Caco-2 (cell line): ENCODE data around the gene SLC35G3. TPM values are rescaled to one million over a fixed set of nuclear protein-coding genes. Genes with fewer than 3 reads are reported as not detected.
"Not testable (repeated sequence)": the region's sequence is repeated elsewhere in the genome, so short reads cannot be mapped to it uniquely, and the experiment has no call there.

Source experiments
- BruUV-seq: library from RNA; stranded (reverse); fragments of 400-500 nt; replicated peaks from 2 replicates; lab custom pipeline; 2021; lab: Mats Ljungman, UMichigan
- CTCF ChIA-PET: fragments of 300-600 bp; sonication (Branson Sonifier 250); formaldehyde crosslinking; loops from one replicate; lab custom pipeline; 2022; ENCODE audit warnings: antibody characterized with exemption; lab: Charles Lee
- POLR2A ChIA-PET: fragments of 300-600 bp; sonication (Branson Sonifier 250); formaldehyde crosslinking; loops from one replicate; lab custom pipeline; 2022; ENCODE audit warnings: antibody characterized with exemption; lab: Charles Lee
- DNase-seq, 2 experiments: peaks; one replicate each; pipeline versions ENCODE4 v3.0.0 to v3.0.0-alpha.2; 2020 to 2022
- H3K27me3 ChIP-seq: replicated peaks from 2 replicates; pipeline ENCODE4 v1.6.0; 2011; ENCODE audit warnings: low read length; ENCODE audit not compliant: control insufficient read depth, insufficient read depth
- H3K36me3 ChIP-seq: 2 replicates; pipeline ENCODE4 v1.5.1; 2011; ENCODE audit warnings: low read length; ENCODE audit not compliant: control insufficient read depth, insufficient read depth
- H3K4me1 ChIP-seq: fragments of 250-450 bp; sonication (Bioruptor Pico); 2 replicates; pipeline ENCODE4 v1.5.1; 2020; ENCODE audit warnings: mild to moderate bottlenecking
- H3K4me3 ChIP-seq: 2 replicates; pipeline ENCODE4 v1.5.1; 2011; ENCODE audit warnings: low read depth, mild to moderate bottlenecking, control low read depth, low read length
- H3K9me3 ChIP-seq: fragments of 250-450 bp; sonication (Bioruptor Pico); 2 replicates; pipeline ENCODE4 v1.5.1; 2020; ENCODE audit warnings: mild to moderate bottlenecking, moderate library complexity
- H3K27ac Mint-ChIP-seq: one replicate; pipeline ENCODE4 v1.8.0; 2022; ENCODE audit warnings: mixed read lengths; ENCODE audit not compliant: unreplicated experiment
- H3K27me3 Mint-ChIP-seq: one replicate; pipeline ENCODE4 v1.8.0; 2022; ENCODE audit warnings: mixed read lengths; ENCODE audit not compliant: insufficient read depth, unreplicated experiment
- H3K36me3 Mint-ChIP-seq: one replicate; pipeline ENCODE4 v1.8.0; 2022; ENCODE audit warnings: mild to moderate bottlenecking, mixed read lengths; ENCODE audit not compliant: insufficient read depth, unreplicated experiment
- H3K4me1 Mint-ChIP-seq: one replicate; pipeline ENCODE4 v1.8.0; 2022; ENCODE audit warnings: low read depth, mixed read lengths; ENCODE audit not compliant: unreplicated experiment
- H3K4me3 Mint-ChIP-seq: one replicate; pipeline ENCODE4 v1.8.0; 2022; ENCODE audit warnings: mild to moderate bottlenecking, moderate library complexity, mixed read lengths; ENCODE audit not compliant: unreplicated experiment
- H3K9me3 Mint-ChIP-seq: one replicate; pipeline ENCODE4 v1.8.0; 2022; ENCODE audit warnings: mixed read lengths; ENCODE audit not compliant: unreplicated experiment
- intact Hi-C: fragments of 100-400 bp; cut with micrococcal nuclease; formaldehyde crosslinking; loops from one replicate; pipeline ENCODE4 v1.10.0; 2022; ENCODE audit not compliant: unreplicated experiment
- total RNA-seq: library from RNA; stranded (reverse); gene quantifications from 2 replicates; pipeline ENCODE4 v1.2.3, GENCODE V29; 2022
- TF ChIP-seq, protein P1 (sequence below), 2 experiments: fragments of 200-600 bp in 1 of 2; IDR thresholded peaks; 1 replicate in 1 of 2; 2 replicates in 1 of 2; pipeline versions ENCODE4 v1.5.1 to v1.8.0; 2011 to 2022; ENCODE audit warnings: antibody characterized with exemption in 1 of 2, control low read depth in 1 of 2, inconsistent platforms in 1 of 2, low read depth in 1 of 2, low read length in 1 of 2, mild to moderate bottlenecking in 1 of 2, moderate library complexity in 1 of 2; ENCODE audit not compliant: insufficient read depth in 1 of 2, severe bottlenecking in 1 of 2, unreplicated experiment in 1 of 2

The SLC35G3 gene
- total RNA-seq, 1 experiment from 2014 or later: not detected

DNA sequence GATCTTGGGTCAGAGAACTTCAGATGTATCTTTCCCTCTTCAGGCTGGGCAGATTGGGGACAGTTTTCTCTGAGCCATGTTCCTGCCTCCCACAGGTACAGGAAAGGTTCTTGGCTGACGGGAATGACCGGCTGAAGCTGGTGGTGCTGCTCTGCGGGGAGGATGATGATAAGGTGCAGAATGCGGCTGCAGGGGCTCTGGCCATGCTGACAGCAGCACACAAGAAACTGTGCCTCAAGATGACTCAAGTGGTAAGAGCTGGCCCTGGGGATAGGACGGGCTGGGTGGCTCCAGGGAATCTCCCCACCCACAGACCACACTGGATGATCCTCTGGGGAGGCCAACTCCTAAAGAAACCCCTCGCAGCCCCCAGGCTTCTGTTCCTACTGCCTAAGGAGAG, 10.9 kb downstream of the SLC35G3 start:
- H3K9me3 Mint-ChIP-seq: no peaks in the 10 kb centered on the region
- no peaks in the 10 kb centered on the region for H3K4me1 ChIP-seq
- peaks cover 26% of the 10 kb centered on the region for H3K27me3 Mint-ChIP-seq
- intact Hi-C loops: no loop called here
- TF ChIP-seq, protein P1, sequence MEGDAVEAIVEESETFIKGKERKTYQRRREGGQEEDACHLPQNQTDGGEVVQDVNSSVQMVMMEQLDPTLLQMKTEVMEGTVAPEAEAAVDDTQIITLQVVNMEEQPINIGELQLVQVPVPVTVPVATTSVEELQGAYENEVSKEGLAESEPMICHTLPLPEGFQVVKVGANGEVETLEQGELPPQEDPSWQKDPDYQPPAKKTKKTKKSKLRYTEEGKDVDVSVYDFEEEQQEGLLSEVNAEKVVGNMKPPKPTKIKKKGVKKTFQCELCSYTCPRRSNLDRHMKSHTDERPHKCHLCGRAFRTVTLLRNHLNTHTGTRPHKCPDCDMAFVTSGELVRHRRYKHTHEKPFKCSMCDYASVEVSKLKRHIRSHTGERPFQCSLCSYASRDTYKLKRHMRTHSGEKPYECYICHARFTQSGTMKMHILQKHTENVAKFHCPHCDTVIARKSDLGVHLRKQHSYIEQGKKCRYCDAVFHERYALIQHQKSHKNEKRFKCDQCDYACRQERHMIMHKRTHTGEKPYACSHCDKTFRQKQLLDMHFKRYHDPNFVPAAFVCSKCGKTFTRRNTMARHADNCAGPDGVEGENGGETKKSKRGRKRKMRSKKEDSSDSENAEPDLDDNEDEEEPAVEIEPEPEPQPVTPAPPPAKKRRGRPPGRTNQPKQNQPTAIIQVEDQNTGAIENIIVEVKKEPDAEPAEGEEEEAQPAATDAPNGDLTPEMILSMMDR (IDR thresholded peaks at IDR 0.05; ENCODE audit: insufficient read depth in 1 of 2, low read depth in 1 of 2, low read length in 1 of 2, severe bottlenecking in 1 of 2, unreplicated experiment in 1 of 2): no peak
- no peaks in the 10 kb centered on the region for H3K4me1 Mint-ChIP-seq
- no peak overlapping the region for H3K4me3 Mint-ChIP-seq
- H3K27me3 ChIP-seq: 0 out of 2 replicates have a peak, but pooled peaks cover 1% of the 10 kb centered on the region
- no peaks in the 10 kb centered on the region for H3K9me3 ChIP-seq
- no TSS peak for BruUV-seq
- H3K27ac Mint-ChIP-seq: no peak overlapping the region
- H3K36me3 Mint-ChIP-seq: no peaks in the 10 kb centered on the region
- no peak for DNase-seq
- H3K36me3 ChIP-seq: no peaks in the 10 kb centered on the region
- CTCF ChIA-PET: interaction anchor here (0.7 kb wide), 1 partner anchor 129 kb away, joined by 3 read pairs; no protein-coding TSS in a partner anchor
- POLR2A ChIA-PET: no interaction called here
- H3K4me3 ChIP-seq: no peak overlapping the region

DNA sequence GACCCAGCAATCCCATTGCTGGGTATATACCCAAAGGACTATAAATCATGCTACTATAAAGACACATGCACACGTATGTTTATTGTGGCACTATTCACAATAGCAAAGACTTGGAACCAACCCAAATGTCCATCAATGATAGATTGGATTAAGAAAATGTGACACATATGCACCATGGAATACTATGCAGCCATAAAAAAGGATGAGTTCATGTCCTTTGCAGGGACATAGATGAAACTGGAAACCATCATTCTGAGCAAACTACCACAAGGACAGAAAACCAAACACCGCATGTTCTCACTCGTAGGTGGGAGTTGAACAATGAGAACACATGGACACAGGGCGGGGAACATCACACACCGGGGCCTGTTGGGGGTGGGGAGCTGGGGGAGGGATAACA, 14.8 kb downstream of the SLC35G3 start:
- BruUV-seq, H3K27ac Mint-ChIP-seq, H3K9me3 ChIP-seq, H3K9me3 Mint-ChIP-seq, POLR2A ChIA-PET, CTCF ChIA-PET, H3K36me3 ChIP-seq, H3K4me1 Mint-ChIP-seq, H3K36me3 Mint-ChIP-seq, DNase-seq, H3K4me1 ChIP-seq, H3K4me3 Mint-ChIP-seq, H3K27me3 ChIP-seq, H3K4me3 ChIP-seq: not testable (repeated sequence)
- peaks cover 11% of the 10 kb centered on the region for H3K27me3 Mint-ChIP-seq
- intact Hi-C loops: loop anchor here (5.0 kb wide), 1 partner anchor 133 kb away; no protein-coding TSS in a partner anchor

DNA sequence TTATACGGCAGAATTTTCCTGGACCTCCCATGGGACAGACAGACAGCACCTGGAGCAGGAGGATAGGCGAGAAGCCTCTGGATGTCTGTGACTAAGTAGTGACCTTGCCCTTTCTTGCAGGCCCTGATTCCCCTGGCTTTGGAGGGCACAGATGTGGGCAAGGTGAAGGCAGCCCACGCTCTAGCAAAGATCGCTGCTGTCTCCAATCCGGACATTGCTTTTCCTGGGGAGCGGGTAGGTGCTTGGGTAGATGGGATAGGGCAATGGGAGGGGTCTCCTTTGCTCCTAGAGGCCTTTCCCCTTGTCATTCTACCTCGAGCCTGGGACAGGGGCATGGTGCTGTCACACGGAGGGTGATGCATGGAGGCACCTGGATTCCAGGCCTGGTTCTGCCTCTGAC, 17.3 kb downstream of the SLC35G3 start:
- DNase-seq: no peak
- H3K4me1 ChIP-seq: 0 out of 2 replicates have a peak, but pooled peaks cover 4% of the 10 kb centered on the region
- CTCF ChIA-PET: no interaction called here
- Mint-ChIP-seq H3K4me1 (no peaks in the 10 kb centered on the region), H3K27me3 (peaks cover 7% of the 10 kb centered on the region), H3K27ac (no peak overlapping the region), H3K9me3 (no peaks in the 10 kb centered on the region), H3K4me3 (no peak overlapping the region), H3K36me3 (no peaks in the 10 kb centered on the region)
- no peak overlapping the region for H3K4me3 ChIP-seq
- TF ChIP-seq, protein P1 (IDR thresholded peaks at IDR 0.05; ENCODE audit: insufficient read depth in 1 of 2, low read depth in 1 of 2, low read length in 1 of 2, severe bottlenecking in 1 of 2, unreplicated experiment in 1 of 2): no peak
- no peaks in the 10 kb centered on the region for H3K36me3 ChIP-seq
- POLR2A ChIA-PET: no interaction called here
- no peaks in the 10 kb centered on the region for H3K27me3 ChIP-seq
- BruUV-seq: no TSS peak
- intact Hi-C loops: loop anchor here (5.0 kb wide), 1 partner anchor 135 kb away; no protein-coding TSS in a partner anchor
- no peaks in the 10 kb centered on the region for H3K9me3 ChIP-seq
